ENCODE data around the gene GRAP2.

Gene GRAP2

GRCh38 chr22:39954584-39955055, 53.7 kb downstream of the GRAP2 start:
- peak overlapping the region; percentile 21 for H3K27ac Mint-ChIP-seq
- peaks cover 72% of the 10 kb centered on the region for H3K36me3 Mint-ChIP-seq (ENCODE audit: low read depth)
- H3K4me3 Mint-ChIP-seq: no peak overlapping the region
- no peaks in the 10 kb centered on the region for H3K27me3 Mint-ChIP-seq
- peaks cover 96% of the 10 kb centered on the region for H3K4me1 Mint-ChIP-seq (ENCODE audit: low read depth)
- no peaks in the 10 kb centered on the region for H3K9me3 Mint-ChIP-seq

- no peaks in the 10 kb centered on the region for H3K27me3 Mint-ChIP-seq
- H3K9me3 Mint-ChIP-seq: no peaks in the 10 kb centered on the region
- H3K4me1 Mint-ChIP-seq (ENCODE audit: low read depth): peaks cover 96% of the 10 kb centered on the region
- no peak overlapping the region for H3K4me3 Mint-ChIP-seq
- no peak overlapping the region for H3K27ac Mint-ChIP-seq
- peaks cover 72% of the 10 kb centered on the region for H3K36me3 Mint-ChIP-seq (ENCODE audit: low read depth)
These were observed 54.8 kb downstream of the GRAP2 start for GRCh38 chr22:39955675-39956074.

GRCh38 chr22:39956932-39957664, 56.2 kb downstream of the GRAP2 start:
- no peaks in the 10 kb centered on the region for H3K27me3 Mint-ChIP-seq
- no peak overlapping the region for H3K27ac Mint-ChIP-seq
- peak overlapping the region; percentile 21 for H3K4me3 Mint-ChIP-seq

DNA sequence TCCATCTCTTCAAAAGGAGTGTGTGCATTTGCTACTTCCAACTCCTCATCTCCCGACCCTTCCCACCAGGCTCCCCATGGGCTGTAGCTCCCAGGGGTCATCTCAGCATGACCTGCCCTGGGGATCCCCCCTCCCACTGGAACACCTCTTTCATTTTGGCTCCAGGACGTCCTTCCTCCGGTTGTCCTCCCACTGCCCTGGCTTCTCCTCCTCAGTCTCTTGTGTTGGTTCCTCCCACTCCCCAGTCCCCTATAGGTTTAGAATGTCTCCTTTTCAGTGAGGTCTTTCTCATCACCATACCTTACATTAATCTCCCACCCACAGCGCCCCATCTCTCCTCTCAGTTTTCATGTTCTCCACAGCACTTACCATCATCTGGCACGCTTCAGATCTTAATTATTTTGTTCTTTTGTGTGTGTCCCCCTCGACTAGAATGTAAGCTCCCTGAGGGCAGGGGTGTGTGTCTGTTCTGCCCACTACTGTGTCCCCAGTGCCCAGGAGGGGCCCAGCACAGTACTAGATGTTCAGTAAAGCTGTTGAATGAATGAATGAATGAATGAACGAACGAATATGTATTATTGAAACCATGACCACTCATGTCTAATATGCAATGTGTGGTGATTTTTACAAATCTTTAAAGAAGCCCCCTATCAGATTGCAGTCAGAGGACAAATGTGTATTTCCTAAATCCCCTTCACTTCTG, 57.3 kb downstream of the GRAP2 start:
- Mint-ChIP-seq H3K4me3 (no peak overlapping the region), H3K27ac (peak overlapping the region; percentile 21), H3K36me3 (ENCODE audit: low read depth) (peaks cover 67% of the 10 kb centered on the region)

More at GRCh38 chr22:39956932-39957664, 56.2 kb downstream of the GRAP2 start:
- Mint-ChIP-seq H3K4me1 (ENCODE audit: low read depth) (peaks cover 96% of the 10 kb centered on the region), H3K9me3 (no peaks in the 10 kb centered on the region), H3K36me3 (ENCODE audit: low read depth) (peaks cover 74% of the 10 kb centered on the region)

GRCh38 chr22:39958949-39959639, 58.2 kb downstream of the GRAP2 start:
- Mint-ChIP-seq H3K4me1 (ENCODE audit: low read depth) (peaks cover 96% of the 10 kb centered on the region), H3K4me3 (no peak overlapping the region)

More for the DNA sequence above, 57.3 kb downstream of the GRAP2 start:
- H3K27me3 Mint-ChIP-seq: no peaks in the 10 kb centered on the region
- peaks cover 96% of the 10 kb centered on the region for H3K4me1 Mint-ChIP-seq (ENCODE audit: low read depth)
- H3K9me3 Mint-ChIP-seq: no peaks in the 10 kb centered on the region

GRCh38 chr22:39959640-39960447, 59.0 kb downstream of the GRAP2 start, which contains the start of gene TMA7B:
Gene TMA7B (plus strand): TSS chr22:39960397. CDS start chr22:39964375, 3,978 bp downstream.
- Mint-ChIP-seq H3K27ac (peak within 1 kb of the TSS; percentile 82), H3K36me3 (ENCODE audit: low read depth) (peaks cover 71% of the 10 kb centered on the region), H3K4me3 (peak within 1 kb of the TSS; percentile 51), H3K4me1 (ENCODE audit: low read depth) (peaks cover 90% of the 10 kb centered on the region), H3K9me3 (no peaks in the 10 kb centered on the region), H3K27me3 (no peaks in the 10 kb centered on the region)

More at GRCh38 chr22:39958949-39959639, 58.2 kb downstream of the GRAP2 start:
- H3K36me3 Mint-ChIP-seq (ENCODE audit: low read depth): peaks cover 64% of the 10 kb centered on the region
- no peaks in the 10 kb centered on the region for H3K27me3 Mint-ChIP-seq
- peak overlapping the region; percentile 62 for H3K27ac Mint-ChIP-seq
- H3K9me3 Mint-ChIP-seq: no peaks in the 10 kb centered on the region

DNA sequence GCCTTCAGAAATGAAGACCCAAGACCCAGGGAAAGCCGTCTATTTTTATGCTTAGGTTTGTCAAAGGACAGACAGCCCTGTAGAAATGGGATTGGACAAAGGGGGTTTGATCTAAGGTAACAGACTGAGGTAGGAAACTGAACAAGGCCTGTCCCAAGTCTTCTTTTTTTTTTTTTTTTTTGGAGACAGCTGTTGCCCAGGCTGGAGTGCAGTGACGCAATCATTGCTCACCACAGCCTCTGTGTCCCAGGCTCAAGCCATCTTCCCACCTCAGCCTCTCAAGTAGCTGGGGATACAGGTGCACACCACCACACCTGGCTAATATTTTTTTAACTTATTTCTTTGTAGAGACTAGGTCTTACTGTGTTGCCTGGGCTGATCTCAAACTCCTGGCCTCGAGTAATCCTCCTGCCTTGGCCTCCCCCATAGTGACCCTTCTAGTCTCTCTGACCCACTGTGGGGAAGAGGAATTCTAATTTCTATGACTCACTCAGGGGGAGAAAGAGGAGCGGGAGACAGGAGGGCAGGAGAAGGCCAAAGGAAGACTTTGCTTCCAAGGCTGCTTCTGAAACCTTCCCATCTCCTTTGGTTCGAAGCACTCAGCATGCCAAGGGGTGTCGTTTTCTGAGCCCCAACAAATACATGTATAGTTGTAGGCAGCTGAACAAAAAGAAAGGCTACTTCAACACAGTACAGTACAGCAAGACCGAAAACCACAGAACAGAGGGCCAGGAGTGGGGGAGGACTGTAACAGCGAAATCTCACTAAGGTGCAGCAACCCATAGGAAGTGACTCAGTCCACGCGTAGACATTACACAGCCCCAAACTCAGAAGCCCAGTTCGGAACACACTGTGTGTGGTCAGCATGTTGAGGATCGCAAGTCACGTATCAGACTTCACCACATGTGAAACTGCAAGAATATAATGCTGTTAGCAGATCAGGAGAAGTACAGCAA, 60.2 kb downstream of the GRAP2 start:
- Mint-ChIP-seq H3K9me3 (no peaks in the 10 kb centered on the region), H3K36me3 (ENCODE audit: low read depth) (peaks cover 76% of the 10 kb centered on the region), H3K27me3 (no peaks in the 10 kb centered on the region), H3K4me1 (ENCODE audit: low read depth) (peaks cover 81% of the 10 kb centered on the region), H3K4me3 (peak overlapping the region; percentile 51), H3K27ac (peak overlapping the region; percentile 82)

DNA sequence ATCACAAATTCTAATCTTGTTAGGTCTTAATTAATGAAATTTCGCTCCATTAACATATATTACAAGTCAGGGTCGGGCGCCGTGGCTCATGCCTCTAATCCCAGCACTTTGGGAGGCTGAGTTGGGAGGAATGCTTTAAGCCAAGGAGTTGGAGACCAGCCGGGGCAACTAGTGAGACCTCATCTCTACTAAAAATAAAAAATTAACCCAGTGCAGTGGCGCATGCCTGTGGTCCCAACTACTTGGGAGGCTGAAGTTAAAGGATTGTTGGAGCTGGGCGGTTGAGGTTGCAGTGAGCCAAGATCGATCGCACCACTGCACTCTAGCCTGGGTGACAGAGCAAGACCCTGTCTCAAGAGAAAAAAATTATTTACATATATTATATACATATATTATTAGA, 61.2 kb downstream of the GRAP2 start:
- Mint-ChIP-seq H3K4me1 (ENCODE audit: low read depth) (peaks cover 74% of the 10 kb centered on the region), H3K27ac (peak overlapping the region; percentile 82), H3K27me3 (no peaks in the 10 kb centered on the region), H3K36me3 (ENCODE audit: low read depth) (peaks cover 73% of the 10 kb centered on the region), H3K4me3 (peak overlapping the region; percentile 51), H3K9me3 (no peaks in the 10 kb centered on the region)

DNA sequence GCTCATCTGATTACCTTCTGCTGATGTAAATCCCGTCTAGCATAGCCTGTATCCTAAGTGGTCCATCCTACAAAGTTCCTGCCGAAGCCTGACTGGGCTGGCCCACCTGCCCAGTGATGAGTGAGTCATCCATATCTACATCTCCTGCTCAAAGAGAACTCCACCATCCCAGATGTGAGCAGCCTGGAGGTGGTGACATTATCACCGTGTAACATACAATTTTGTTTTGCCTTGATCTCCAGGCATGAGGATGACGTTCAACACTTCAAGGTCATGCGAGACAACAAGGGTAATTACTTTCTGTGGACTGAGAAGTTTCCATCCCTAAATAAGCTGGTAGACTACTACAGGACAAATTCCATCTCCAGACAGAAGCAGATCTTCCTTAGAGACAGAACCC, 64.9 kb downstream of the GRAP2 start:
- Mint-ChIP-seq H3K4me1 (ENCODE audit: low read depth) (peaks cover 38% of the 10 kb centered on the region), H3K27me3 (no peaks in the 10 kb centered on the region), H3K27ac (no peak overlapping the region), H3K4me3 (no peak overlapping the region), H3K9me3 (no peaks in the 10 kb centered on the region), H3K36me3 (ENCODE audit: low read depth) (peaks cover 68% of the 10 kb centered on the region)

DNA sequence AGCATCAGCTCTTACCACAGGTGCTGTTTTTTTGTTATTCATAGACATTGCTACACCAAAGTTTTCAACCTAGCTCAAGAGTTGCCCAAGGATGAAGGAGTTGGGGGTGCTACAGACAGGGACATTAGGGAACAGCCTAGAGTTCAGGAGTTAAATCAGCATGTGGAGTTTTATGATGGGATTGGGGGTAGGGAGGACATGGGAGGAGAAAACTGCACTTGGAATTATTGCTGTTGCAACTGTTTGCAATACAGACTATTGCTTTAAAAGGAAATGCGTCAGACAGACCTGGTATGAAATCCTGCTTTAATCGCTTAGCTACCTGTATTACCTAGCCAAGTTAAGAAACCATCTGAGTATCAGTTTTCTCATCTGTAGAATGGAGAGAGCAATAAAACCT, 65.6 kb downstream of the GRAP2 start:
- Mint-ChIP-seq H3K9me3 (no peaks in the 10 kb centered on the region), H3K4me3 (no peak overlapping the region), H3K4me1 (ENCODE audit: low read depth) (peaks cover 31% of the 10 kb centered on the region), H3K27me3 (no peaks in the 10 kb centered on the region), H3K27ac (no peak overlapping the region), H3K36me3 (ENCODE audit: low read depth) (peaks cover 65% of the 10 kb centered on the region)

DNA sequence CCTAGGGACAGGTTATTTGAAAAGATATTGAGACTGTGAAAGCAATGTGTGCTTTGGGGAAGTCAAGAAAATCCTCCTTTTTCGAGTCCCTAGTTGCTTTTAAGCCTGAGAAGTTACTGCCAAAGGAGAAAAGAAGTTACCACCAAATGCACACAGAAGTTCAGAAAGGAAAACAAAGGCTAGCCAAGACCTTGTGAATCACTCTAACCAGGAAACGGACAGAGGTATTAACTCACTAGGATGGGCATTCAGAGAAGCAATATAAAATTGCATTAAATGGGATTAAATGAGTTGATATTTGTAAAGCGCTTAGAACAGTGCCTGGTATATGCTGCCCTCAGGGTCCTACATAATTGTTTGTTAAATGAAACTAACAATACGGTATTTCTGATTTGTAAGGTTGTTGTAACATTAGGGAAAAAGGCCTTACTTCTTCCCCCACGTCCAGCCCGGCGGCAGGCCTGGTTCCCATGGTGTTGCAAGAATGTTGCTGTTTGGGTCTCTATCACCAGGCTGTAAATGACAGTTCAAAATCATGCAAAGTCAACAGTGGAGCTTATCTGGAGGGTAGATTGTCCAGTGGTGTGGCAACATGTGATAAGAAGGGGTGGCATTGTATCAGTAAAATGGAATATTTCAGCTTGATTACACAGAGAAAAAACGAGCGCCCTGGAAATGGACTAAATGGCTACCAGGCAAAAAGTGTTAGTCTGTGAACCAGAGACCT, 66.4 kb downstream of the GRAP2 start:
- Mint-ChIP-seq H3K4me3 (no peak overlapping the region), H3K27me3 (no peaks in the 10 kb centered on the region), H3K36me3 (ENCODE audit: low read depth) (peaks cover 65% of the 10 kb centered on the region), H3K4me1 (ENCODE audit: low read depth) (peaks cover 23% of the 10 kb centered on the region), H3K9me3 (no peaks in the 10 kb centered on the region), H3K27ac (no peak overlapping the region)

DNA sequence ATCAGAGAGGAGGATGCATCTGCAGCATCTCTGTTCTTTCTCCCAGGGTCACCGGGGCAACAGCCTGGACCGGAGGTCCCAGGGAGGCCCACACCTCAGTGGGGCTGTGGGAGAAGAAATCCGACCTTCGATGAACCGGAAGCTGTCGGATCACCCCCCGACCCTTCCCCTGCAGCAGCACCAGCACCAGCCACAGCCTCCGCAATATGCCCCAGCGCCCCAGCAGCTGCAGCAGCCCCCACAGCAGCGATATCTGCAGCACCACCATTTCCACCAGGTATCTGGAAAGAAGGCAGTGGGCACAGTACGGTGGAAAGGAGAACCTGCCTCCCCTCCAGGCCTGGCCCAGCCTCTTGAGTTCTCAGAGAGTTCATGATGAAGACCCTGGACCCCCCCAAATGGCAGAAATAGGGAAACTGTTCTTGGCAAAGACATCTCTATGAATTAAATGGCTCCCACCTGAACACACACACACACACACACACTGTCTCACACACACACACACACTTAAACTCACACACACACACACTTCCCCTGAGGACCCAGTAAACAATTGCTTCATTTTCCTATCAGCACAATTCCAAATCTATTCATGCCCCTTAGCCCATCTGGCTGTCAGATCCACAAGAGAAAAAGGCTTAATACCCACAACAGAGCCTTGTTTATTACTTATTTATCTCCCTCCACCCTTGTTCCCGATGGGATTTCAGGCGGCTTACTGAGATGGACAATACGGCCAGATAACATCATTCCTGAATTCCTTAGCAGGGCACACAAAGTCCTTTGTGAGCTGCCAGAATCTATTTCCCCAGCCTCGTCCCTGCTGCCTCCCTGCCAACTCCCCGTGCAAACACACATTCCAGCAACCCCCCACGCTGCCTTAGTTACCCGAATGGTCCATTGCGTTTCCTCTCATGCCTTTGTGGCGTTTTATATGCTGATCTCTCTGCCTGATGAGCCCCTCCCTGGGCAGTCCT, 67.4 kb downstream of the GRAP2 start:
- peaks cover 69% of the 10 kb centered on the region for H3K36me3 Mint-ChIP-seq (ENCODE audit: low read depth)
- no peak overlapping the region for H3K4me3 Mint-ChIP-seq
- H3K4me1 Mint-ChIP-seq (ENCODE audit: low read depth): peaks cover 13% of the 10 kb centered on the region
- H3K27ac Mint-ChIP-seq: no peak overlapping the region
- H3K27me3 Mint-ChIP-seq: no peaks in the 10 kb centered on the region
- H3K9me3 Mint-ChIP-seq: no peaks in the 10 kb centered on the region
